Right atrium auricular region (tissue), 2 donors: Measurements from ENCODE around the gene FBLN2. TPM values are rescaled to one million over a fixed set of nuclear protein-coding genes. Genes with fewer than 3 reads are reported as not detected.

ENCODE experiments used
- DNase-seq: peaks from one replicate; pipeline ENCODE4 v3.0.0-alpha.2; 2019; ENCODE audit warnings: low spot score
- H3K27ac ChIP-seq, 2 donors: fragments of 200-600 bp; sonication (generic); 1 replicate in 1 of 2; 2 replicates in 1 of 2; pipeline ENCODE4 v1.5.1; 2016 to 2019
- H3K27me3 ChIP-seq, 2 donors: fragments of 200-600 bp; sonication (generic); one replicate each; pipeline versions ENCODE4 v1.5.1 to v1.6.0; 2017 to 2019
- H3K36me3 ChIP-seq: fragments of 200-600 bp; sonication (generic); one replicate; pipeline ENCODE4 v1.5.1; 2016
- H3K4me1 ChIP-seq, 2 donors: fragments of 200-600 bp; sonication (generic); one replicate each; pipeline versions ENCODE4 v1.5.1 to v1.6.0; 2017 to 2019
- H3K4me3 ChIP-seq, 2 donors: fragments of 200-600 bp; sonication (generic); 1 replicate in 1 of 2; 2 replicates in 1 of 2; pipeline ENCODE4 v1.5.1; 2017 to 2019; ENCODE audit warnings: mild to moderate bottlenecking in 1 of 2, moderate library complexity in 1 of 2
- H3K9me3 ChIP-seq, 2 donors: fragments of 200-600 bp; sonication (generic); one replicate each; pipeline ENCODE4 v1.5.1; 2019
- CTCF ChIP-seq, 2 donors: fragments of 200-600 bp; sonication (generic); IDR thresholded peaks; one replicate each; pipeline ENCODE4 v1.5.1; 2019; ENCODE audit warnings: antibody characterized with exemption in 2 of 2
- total RNA-seq, 2 donors: library from RNA; depleted of rRNA; stranded (reverse); fragments of >200 nt; gene quantifications; one replicate each; pipeline ENCODE4 v1.1.0, GENCODE V29; 2016

FBLN2 gene
- total RNA-seq, 2 donors from 2014 or later = 122 to 185 TPM

- Histone ChIP-seq H3K36me3 (no peaks in the 10 kb centered on the region), H3K4me3 (no peak overlapping the region), H3K9me3 (no peaks in the 10 kb centered on the region), H3K27me3 (no peaks in the 10 kb centered on the region), H3K4me1 (peaks cover 0 to 27% of the 10 kb centered on the region in 2 donors), H3K27ac (no peak overlapping the region)
- DNase-seq = no peak
- TF ChIP-seq CTCF (IDR thresholded peaks at IDR 0.05) = no peak
These were observed 46.6 kb downstream of the FBLN2 start for GRCh38 chr3:13595485-13595884.

GRCh38 chr3:13596426-13597205 is 47.7 kb downstream of the FBLN2 start:
- TF ChIP-seq CTCF (IDR thresholded peaks at IDR 0.05) = no peak
- peaks cover 0 to 34% of the 10 kb centered on the region in 2 donors for H3K4me1 ChIP-seq
- no peaks in the 10 kb centered on the region for H3K9me3 ChIP-seq
- no peak for DNase-seq
- H3K36me3 ChIP-seq = no peaks in the 10 kb centered on the region
- H3K27me3 ChIP-seq = no peaks in the 10 kb centered on the region
- no peak overlapping the region for H3K4me3 ChIP-seq
- H3K27ac ChIP-seq = no peak overlapping the region

GRCh38 chr3:13597661-13598060 is 48.7 kb downstream of the FBLN2 start:
- H3K27me3 ChIP-seq = no peaks in the 10 kb centered on the region
- no peak for DNase-seq
- no peaks in the 10 kb centered on the region for H3K9me3 ChIP-seq
- no peak overlapping the region for H3K27ac ChIP-seq
- no peaks in the 10 kb centered on the region for H3K36me3 ChIP-seq
- H3K4me3 ChIP-seq = no peak overlapping the region
- H3K4me1 ChIP-seq = peaks cover 0 to 34% of the 10 kb centered on the region in 2 donors
- TF ChIP-seq CTCF (IDR thresholded peaks at IDR 0.05) = no peak

GRCh38 chr3:13598201-13598600 is 49.3 kb downstream of the FBLN2 start:
- H3K4me3 ChIP-seq = no peak overlapping the region
- no peak for TF ChIP-seq CTCF (IDR thresholded peaks at IDR 0.05)
- H3K9me3 ChIP-seq = no peaks in the 10 kb centered on the region
- peaks cover 0 to 34% of the 10 kb centered on the region in 2 donors for H3K4me1 ChIP-seq
- no peak for DNase-seq
- H3K27me3 ChIP-seq = no peaks in the 10 kb centered on the region
- H3K27ac ChIP-seq = no peak overlapping the region
- no peaks in the 10 kb centered on the region for H3K36me3 ChIP-seq

- H3K27me3 ChIP-seq = no peaks in the 10 kb centered on the region
- H3K9me3 ChIP-seq = no peaks in the 10 kb centered on the region
- H3K4me1 ChIP-seq = peaks cover 0 to 31% of the 10 kb centered on the region in 2 donors
- peak overlapping the region; percentile 2 to 16 for H3K27ac ChIP-seq
- no peak overlapping the region for H3K4me3 ChIP-seq
- DNase-seq = no peak
- H3K36me3 ChIP-seq = no peaks in the 10 kb centered on the region
- TF ChIP-seq CTCF (IDR thresholded peaks at IDR 0.05) = no peak
These were observed 50.3 kb downstream of the FBLN2 start for GRCh38 chr3:13598926-13599886.
